NCI-H2196 (cell line): ENCODE measurements around the gene TEX9.
"Not testable (repeated sequence)": the region's sequence is repeated elsewhere in the genome, so short reads cannot be mapped to it uniquely, and the experiment has no call there.

Experiments used
- DNase-seq: peaks from one replicate; lab custom pipeline; 2025; ENCODE audit not compliant: unreplicated experiment; lab: John Stamatoyannopoulos, UW

The TEX9 gene

DNA sequence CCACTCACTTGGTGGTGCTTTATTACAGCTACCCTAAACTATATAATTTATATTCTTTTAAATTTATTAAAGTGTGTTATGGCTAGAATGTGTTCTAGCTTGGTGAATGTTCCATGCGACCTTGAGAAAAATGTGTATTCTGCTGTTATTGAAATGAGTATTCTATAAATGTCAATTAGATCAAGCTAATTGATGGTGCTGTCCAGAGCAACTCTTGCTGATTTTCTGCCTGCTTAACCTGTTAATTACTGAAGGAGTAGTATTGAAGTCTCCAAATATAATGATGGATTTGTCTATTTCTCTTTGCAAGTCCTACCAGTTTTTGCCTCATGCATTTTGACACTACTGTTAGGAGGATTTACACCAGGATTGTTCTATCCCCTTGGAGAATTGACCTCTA, 3.2 kb upstream of the TEX9 start:
- no peak for DNase-seq

- no peak for DNase-seq
These were observed 985 bp downstream of the TEX9 start for GRCh38 chr15:56366211-56366610.

GRCh38 chr15:56367156-56367555, 1.9 kb downstream of the TEX9 start:
- no peak for DNase-seq

GRCh38 chr15:56369234-56369633, 4.0 kb downstream of the TEX9 start:
- DNase-seq, result no peak

DNA sequence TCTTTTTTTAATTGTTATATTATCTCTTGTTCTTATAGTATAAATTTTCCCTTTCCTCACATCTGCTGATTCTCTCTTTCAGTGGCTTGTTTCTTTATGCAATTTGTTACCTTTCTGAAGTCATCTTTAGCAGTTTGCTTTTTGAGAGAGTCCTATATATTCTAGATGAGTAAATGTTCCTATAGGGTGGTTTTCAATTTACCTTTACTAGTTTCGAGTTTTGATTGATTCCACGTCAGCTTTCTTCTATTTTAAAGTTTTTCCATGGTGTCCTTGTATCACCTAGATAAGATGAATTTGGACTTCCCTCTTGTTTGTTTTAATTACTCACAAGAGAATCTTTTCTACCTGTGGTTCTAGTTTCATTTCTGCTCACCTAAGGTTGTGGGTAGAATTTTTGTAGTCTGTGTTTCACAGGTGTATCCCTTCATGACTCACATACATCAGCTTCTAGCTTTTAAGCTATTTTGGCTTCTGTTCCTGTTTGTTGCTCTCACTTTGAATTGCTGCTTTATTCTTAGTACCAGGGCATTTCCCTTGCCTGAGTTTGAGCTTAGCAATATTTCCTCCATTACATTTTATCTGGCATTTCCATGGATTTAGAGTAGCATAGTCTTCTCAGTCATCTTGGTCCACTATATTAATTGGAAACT, 6.4 kb downstream of the TEX9 start:
- DNase-seq, result no peak

DNA sequence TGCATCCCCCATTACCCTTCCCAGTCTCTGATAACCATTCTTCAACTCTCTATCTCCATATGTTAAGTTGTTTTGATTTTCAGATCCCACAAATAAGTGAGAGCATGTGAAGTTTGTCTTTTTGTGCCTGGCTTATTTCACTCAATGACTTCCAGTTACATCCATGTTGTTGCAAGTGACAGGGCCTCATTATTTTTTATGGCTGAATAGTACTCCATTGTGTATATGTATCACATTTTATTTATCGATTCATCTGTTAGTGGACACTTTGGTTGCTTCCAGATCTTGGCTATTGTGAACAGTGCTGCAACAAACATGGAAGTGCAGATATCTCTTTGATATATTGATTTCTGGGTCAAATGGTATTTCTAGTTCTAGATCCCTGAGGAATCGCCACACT, 9.5 kb downstream of the TEX9 start:
- DNase-seq, result not testable (repeated sequence)

GRCh38 chr15:56377822-56378221, 12.6 kb downstream of the TEX9 start:
- DNase-seq, result not testable (repeated sequence)

DNA sequence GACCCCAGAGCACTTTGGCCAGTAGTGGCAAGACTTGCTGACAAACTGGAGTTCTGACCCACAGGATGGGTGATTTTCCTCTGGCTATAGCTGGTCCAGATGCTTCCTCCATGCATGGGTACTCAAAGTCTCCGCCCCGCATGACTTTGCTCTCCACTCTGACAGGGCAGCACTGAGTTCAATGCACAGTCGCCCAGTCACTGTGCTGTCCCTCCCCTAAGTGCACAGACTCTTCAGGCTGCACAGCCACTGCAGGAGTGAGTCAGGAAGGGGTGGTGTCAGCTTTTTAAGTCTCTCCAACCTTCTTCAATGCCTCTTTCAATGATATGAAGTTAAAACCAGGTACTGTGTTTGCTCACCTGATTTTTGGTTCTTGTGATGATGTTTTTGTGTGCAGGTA, 17.8 kb downstream of the TEX9 start:
- no peak for DNase-seq

- DNase-seq, result no peak
These were observed 20.7 kb downstream of the TEX9 start for GRCh38 chr15:56385908-56386307.

GRCh38 chr15:56390739-56391267, 25.6 kb downstream of the TEX9 start:
- no peak for DNase-seq

- no peak for DNase-seq
These were observed 28.1 kb downstream of the TEX9 start for GRCh38 chr15:56393277-56393676.

- DNase-seq, result no peak
These were observed 29.7 kb downstream of the TEX9 start for GRCh38 chr15:56394909-56395308.

GRCh38 chr15:56397325-56397724, 32.1 kb downstream of the TEX9 start:
- not testable (repeated sequence) for DNase-seq

GRCh38 chr15:56399209-56399608, 34.0 kb downstream of the TEX9 start:
- DNase-seq, result not testable (repeated sequence)

GRCh38 chr15:56410721-56411120, 45.5 kb downstream of the TEX9 start:
- DNase-seq, result no peak

- DNase-seq, result no peak
These were observed 46.0 kb downstream of the TEX9 start for GRCh38 chr15:56411122-56411749.

DNA sequence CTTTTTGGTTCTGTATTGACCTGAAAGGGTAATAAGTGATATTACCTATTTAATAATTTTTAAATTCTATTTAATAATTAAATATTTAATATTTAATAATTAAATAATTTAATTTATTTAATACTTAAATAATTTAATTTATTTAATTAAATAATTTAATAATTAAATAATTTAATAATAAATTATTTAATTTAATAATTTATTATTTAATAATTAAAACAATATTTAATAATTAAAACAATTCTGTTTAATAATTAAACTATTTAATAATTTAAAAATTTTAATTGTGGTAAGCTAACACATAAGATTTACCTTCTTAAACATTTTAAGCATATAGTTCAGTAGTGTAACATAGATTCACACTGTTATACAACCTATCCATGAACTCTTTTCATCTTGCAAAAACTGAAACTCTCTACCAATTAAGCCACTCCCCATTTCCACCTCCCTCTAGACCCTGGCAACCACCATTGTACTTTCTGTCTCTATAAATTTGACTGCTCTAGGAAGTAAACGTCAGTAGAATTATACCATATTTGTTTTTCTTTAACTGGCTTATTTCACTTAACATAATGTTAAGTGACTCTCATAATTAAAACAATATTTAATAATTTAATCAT, 48.0 kb downstream of the TEX9 start:
- DNase-seq, result not testable (repeated sequence)

- no peak for DNase-seq
These were observed 60.0 kb downstream of the TEX9 start for GRCh38 chr15:56425276-56425675.

- DNase-seq, result no peak
These were observed 60.8 kb downstream of the TEX9 start for GRCh38 chr15:56425976-56426375.

DNA sequence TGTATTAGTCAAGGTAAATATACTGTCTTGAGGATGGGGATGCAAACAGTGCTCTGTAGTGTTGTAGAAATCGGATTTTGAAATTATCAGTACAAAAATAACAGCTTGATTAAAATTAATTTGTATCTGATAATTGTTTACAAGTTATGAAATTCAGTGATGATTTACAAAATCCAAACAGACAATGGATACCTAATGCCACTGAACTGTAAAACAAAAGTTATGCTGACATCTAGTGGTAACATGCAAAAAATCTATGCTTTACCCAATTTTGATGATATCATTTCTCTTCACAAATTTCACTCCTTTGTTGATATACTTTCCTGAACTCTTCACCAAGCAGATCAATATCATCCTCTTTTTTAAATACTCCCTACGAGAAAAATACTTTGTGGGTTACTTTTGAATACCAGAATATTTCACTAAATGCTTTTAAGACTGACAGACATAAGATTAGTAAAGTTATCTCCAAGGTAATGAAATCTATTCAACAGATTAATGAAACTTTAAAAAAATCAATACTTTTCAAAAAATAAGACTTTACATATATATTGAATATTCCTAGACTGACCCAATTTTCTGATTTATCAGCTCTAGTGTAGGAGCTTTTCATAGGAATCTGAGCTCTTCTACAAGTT, 63.7 kb downstream of the TEX9 start:
- peak; percentile 2 for DNase-seq

- no peak for DNase-seq
These were observed 67.1 kb downstream of the TEX9 start for GRCh38 chr15:56432304-56432703.
